ENCODE results near the gene MAPK1IP1L. TPM values are rescaled to one million over a fixed set of nuclear protein-coding genes. Genes with fewer than 3 reads are reported as not detected.

The MAPK1IP1L gene
- total and polyA plus RNA-seq, 2 experiments from 2014 or later, result 79.6 to 97.7 TPM

GRCh38 chr14:55088356-55088755, 36.9 kb downstream of the MAPK1IP1L start:
- H3K27ac ChIP-seq, result no peak overlapping the region
- no peaks in the 10 kb centered on the region for H3K36me3 ChIP-seq
- H3K9me3 ChIP-seq (ENCODE audit: low read depth), result no peaks in the 10 kb centered on the region
- H3K27me3 ChIP-seq, result no peaks in the 10 kb centered on the region
- no peak for DNase-seq (ENCODE audit: low read depth in 1 of 2, low spot score in 1 of 2)
- H3K4me1 ChIP-seq (ENCODE audit: low read depth), result no peaks in the 10 kb centered on the region
- TF ChIP-seq CTCF (IDR thresholded peaks at IDR 0.05; ENCODE audit: low read depth, low read length), result no peak
- no peak overlapping the region for H3K4me3 ChIP-seq

- Histone ChIP-seq H3K4me1 (ENCODE audit: low read depth) (no peaks in the 10 kb centered on the region), H3K4me3 (no peak overlapping the region), H3K9me3 (ENCODE audit: low read depth) (no peaks in the 10 kb centered on the region), H3K36me3 (no peaks in the 10 kb centered on the region), H3K27ac (no peak overlapping the region), H3K27me3 (no peaks in the 10 kb centered on the region)
- TF ChIP-seq CTCF (IDR thresholded peaks at IDR 0.05; ENCODE audit: low read depth, low read length), result no peak
- DNase-seq (ENCODE audit: low read depth in 1 of 2, low spot score in 1 of 2), result no peak
These were observed 40.9 kb downstream of the MAPK1IP1L start for GRCh38 chr14:55092341-55092740.

GRCh38 chr14:55094292-55095157, 43.1 kb downstream of the MAPK1IP1L start:
- Histone ChIP-seq H3K9me3 (ENCODE audit: low read depth) (no peaks in the 10 kb centered on the region), H3K4me3 (no peak overlapping the region), H3K36me3 (no peaks in the 10 kb centered on the region), H3K27me3 (no peaks in the 10 kb centered on the region), H3K27ac (no peak overlapping the region), H3K4me1 (ENCODE audit: low read depth) (no peaks in the 10 kb centered on the region)
- no peak for TF ChIP-seq CTCF (IDR thresholded peaks at IDR 0.05; ENCODE audit: low read depth, low read length)
- DNase-seq (ENCODE audit: low read depth in 1 of 2, low spot score in 1 of 2), result no peak

- Histone ChIP-seq H3K4me1 (ENCODE audit: low read depth) (peaks cover 10% of the 10 kb centered on the region), H3K4me3 (no peak overlapping the region), H3K36me3 (no peaks in the 10 kb centered on the region), H3K27me3 (no peaks in the 10 kb centered on the region), H3K9me3 (ENCODE audit: low read depth) (no peaks in the 10 kb centered on the region), H3K27ac (no peak overlapping the region)
- TF ChIP-seq CTCF (IDR thresholded peaks at IDR 0.05; ENCODE audit: low read depth, low read length), result no peak
- DNase-seq (ENCODE audit: low read depth in 1 of 2, low spot score in 1 of 2), result no peak
These were observed 46.6 kb downstream of the MAPK1IP1L start for GRCh38 chr14:55097881-55098560.

- H3K27ac ChIP-seq, result no peak overlapping the region
- TF ChIP-seq CTCF (IDR thresholded peaks at IDR 0.05; ENCODE audit: low read depth, low read length), result no peak
These were observed 47.1 kb downstream of the MAPK1IP1L start for GRCh38 chr14:55098561-55098898.

More at GRCh38 chr14:55098561-55098898, 47.1 kb downstream of the MAPK1IP1L start:
- DNase-seq (ENCODE audit: low read depth in 1 of 2, low spot score in 1 of 2), result no peak
- no peaks in the 10 kb centered on the region for H3K36me3 ChIP-seq
- H3K9me3 ChIP-seq (ENCODE audit: low read depth), result no peaks in the 10 kb centered on the region
- H3K27me3 ChIP-seq, result no peaks in the 10 kb centered on the region
- H3K4me1 ChIP-seq (ENCODE audit: low read depth), result peaks cover 15% of the 10 kb centered on the region
- H3K4me3 ChIP-seq, result no peak overlapping the region

Measured in cardiac muscle cell (in vitro differentiated cells and primary cell).